Measurements from ENCODE around the gene LRP1. TPM values are rescaled to one million over a fixed set of nuclear protein-coding genes. Genes with fewer than 3 reads are reported as not detected.

The LRP1 gene
- total RNA-seq, 2 donors from 2014 or later: 663 to 755 TPM

- TF ChIP-seq CTCF (IDR thresholded peaks at IDR 0.05): no peak
- no peak for ATAC-seq (ENCODE audit: insufficient number of reproducible peaks, low FRiP score, low read depth)
- DNase-seq (ENCODE audit: low spot score): no peak
- Histone ChIP-seq H3K4me3 (no peak overlapping the region), H3K4me1 (ENCODE audit: control insufficient read depth in 1 of 2, low read depth in 2 of 2) (peaks cover 13 to 25% of the 10 kb centered on the region in 2 donors), H3K36me3 (no peaks in the 10 kb centered on the region), H3K9me3 (no peaks in the 10 kb centered on the region), H3K27ac (no peak overlapping the region), H3K27me3 (replicated peaks; ENCODE audit: insufficient read depth) (peaks cover 24% of the 10 kb centered on the region)
Observed at GRCh38 chr12:57219993-57220754, 91.9 kb downstream of the LRP1 start.

GRCh38 chr12:57220770-57221168 is 92.5 kb downstream of the LRP1 start:
- DNase-seq (ENCODE audit: low spot score) (no peak), ATAC-seq (ENCODE audit: insufficient number of reproducible peaks, low FRiP score, low read depth) (no peak)
- H3K4me1 ChIP-seq (ENCODE audit: control insufficient read depth in 1 of 2, low read depth in 2 of 2): peaks cover 8 to 19% of the 10 kb centered on the region in 2 donors
- H3K4me3 ChIP-seq: no peak overlapping the region
- H3K27ac ChIP-seq: no peak overlapping the region
- no peaks in the 10 kb centered on the region for H3K36me3 ChIP-seq
- H3K9me3 ChIP-seq: no peaks in the 10 kb centered on the region
- no peak for TF ChIP-seq CTCF (IDR thresholded peaks at IDR 0.05)
- H3K27me3 ChIP-seq (replicated peaks; ENCODE audit: insufficient read depth): peaks cover 27% of the 10 kb centered on the region

- H3K27ac ChIP-seq: no peak overlapping the region
- no peak for TF ChIP-seq CTCF (IDR thresholded peaks at IDR 0.05)
- no peak for DNase-seq (ENCODE audit: low spot score)
Observed at GRCh38 chr12:57221169-57221917, 93.1 kb downstream of the LRP1 start.

GRCh38 chr12:57222286-57223190 is 94.3 kb downstream of the LRP1 start:
- no peaks in the 10 kb centered on the region for H3K36me3 ChIP-seq
- DNase-seq (ENCODE audit: low spot score) (no peak), ATAC-seq (ENCODE audit: insufficient number of reproducible peaks, low FRiP score, low read depth) (no peak)
- no peak overlapping the region for H3K4me3 ChIP-seq
- H3K9me3 ChIP-seq: no peaks in the 10 kb centered on the region
- H3K4me1 ChIP-seq (ENCODE audit: control insufficient read depth in 1 of 2, low read depth in 2 of 2): peaks cover 0 to 7% of the 10 kb centered on the region in 2 donors
- H3K27me3 ChIP-seq (replicated peaks; ENCODE audit: insufficient read depth): peaks cover 28% of the 10 kb centered on the region
- TF ChIP-seq CTCF (IDR thresholded peaks at IDR 0.05): no peak
- H3K27ac ChIP-seq: no peak overlapping the region

More at GRCh38 chr12:57221169-57221917, 93.1 kb downstream of the LRP1 start:
- Histone ChIP-seq H3K27me3 (replicated peaks; ENCODE audit: insufficient read depth) (peaks cover 28% of the 10 kb centered on the region), H3K4me3 (no peak overlapping the region), H3K4me1 (ENCODE audit: control insufficient read depth in 1 of 2, low read depth in 2 of 2) (peaks cover 6 to 13% of the 10 kb centered on the region in 2 donors), H3K36me3 (no peaks in the 10 kb centered on the region), H3K9me3 (no peaks in the 10 kb centered on the region)
- no peak for ATAC-seq (ENCODE audit: insufficient number of reproducible peaks, low FRiP score, low read depth)
